K562 (cell line): ENCODE measurements around the gene JPH3. TPM values are rescaled to one million over a fixed set of nuclear protein-coding genes. Genes with fewer than 3 reads are reported as not detected.

ENCODE experiments used
- ATAC-seq: fragments of 200-7000 bp; cut with Tn5 transposase; 3 replicates; pipeline ENCODE4 v1.9.1; 2020; ENCODE audit warnings: moderate library complexity
- BruUV-seq: library from RNA; stranded (reverse); fragments of 400-500 nt; replicated peaks from 2 replicates; lab custom pipeline; 2021; lab: Mats Ljungman, UMichigan
- CTCF ChIA-PET: fragments of 300-600 bp; formaldehyde crosslinking; extraction: SDS; loops from one replicate; lab custom pipeline; 2021; ENCODE audit warnings: low intra/inter-chr PET ratio; lab: Yijun Ruan, JAX
- POLR2A ChIA-PET: fragments of 300-600, 350-650 bp; sonication (Branson Sonifier 250); formaldehyde crosslinking; extraction: SDS; loops from one replicate; lab custom pipeline; 2021; ENCODE audit warnings: antibody characterized with exemption, inconsistent platforms; lab: Yijun Ruan, JAX
- DNase-seq, 4 experiments: peaks; one replicate each; pipeline versions ENCODE4 v3.0.0 to v3.0.0-alpha.2; 2011 to 2018; ENCODE audit warnings: low spot score in 3 of 4, mixed read lengths in 3 of 4; ENCODE audit errors: extremely low read depth in 1 of 4
- FAIRE-seq: peaks from 2 replicates; lab custom pipeline; 2011; peaks lifted over from hg19 to GRCh38; lab: Jason Lieb, UNC
- H2AFZ ChIP-seq: 2 replicates; pipeline ENCODE4 v1.6.0; 2011; ENCODE audit warnings: low read depth, low read length, control low read depth, inconsistent platforms
- H3K27ac ChIP-seq: fragments of 200-600 bp; 3 replicates; pipeline ENCODE4 v1.8.0; 2011; ENCODE audit warnings: low read depth, mild to moderate bottlenecking, control low read depth, inconsistent platforms, low read length, moderate library complexity, mixed read lengths; ENCODE audit errors: extremely low read depth
- H3K27me3 ChIP-seq, 2 experiments: fragments of 300-600 bp in 1 of 2; 2 replicates in 1 of 2; 3 replicates in 1 of 2; pipeline versions ENCODE4 v1.6.0 to v1.8.0; 2011; ENCODE audit warnings: inconsistent platforms in 2 of 2, low read length in 2 of 2, mild to moderate bottlenecking in 1 of 2, mixed read lengths in 1 of 2, moderate library complexity in 1 of 2; ENCODE audit not compliant: control insufficient read depth in 2 of 2, insufficient read depth in 2 of 2
- H3K36me3 ChIP-seq: fragments of 300-600 bp; 3 replicates; pipeline ENCODE4 v1.8.0; 2011; ENCODE audit warnings: mild to moderate bottlenecking, low read length, inconsistent platforms; ENCODE audit not compliant: control insufficient read depth, insufficient read depth
- H3K4me1 ChIP-seq, 2 experiments: fragments of 200-600 bp in 1 of 2; replicated peaks in 1 of 2; 2 replicates in 1 of 2; 3 replicates in 1 of 2; pipeline versions ENCODE4 v1.5.1 to v1.8.0; 2011; ENCODE audit warnings: inconsistent platforms in 2 of 2, low read length in 2 of 2, mild to moderate bottlenecking in 1 of 2, mixed read lengths in 1 of 2, moderate library complexity in 1 of 2; ENCODE audit not compliant: control insufficient read depth in 2 of 2, insufficient read depth in 2 of 2
- H3K4me2 ChIP-seq: 2 replicates; pipeline ENCODE4 v1.6.1; 2011; ENCODE audit warnings: low read length, control low read depth, inconsistent platforms, mixed read lengths; ENCODE audit not compliant: insufficient read depth
- H3K4me3 ChIP-seq: fragments of 200-600 bp; sonication (generic), shearing (Covaris generic); 2 replicates; pipeline ENCODE4 v1.5.1; 2016; ENCODE audit warnings: control low read depth, inconsistent platforms
- H3K79me2 ChIP-seq: fragments of 200-600 bp; 3 replicates; pipeline ENCODE4 v1.8.0; 2011; ENCODE audit warnings: low read length, inconsistent platforms; ENCODE audit not compliant: control insufficient read depth, insufficient read depth
- H3K9ac ChIP-seq, 2 experiments: 2 replicates each; pipeline versions ENCODE4 v1.6.0 to v1.6.1; 2011; ENCODE audit warnings: low read depth in 2 of 2, low read length in 2 of 2, control low read depth in 1 of 2, inconsistent platforms in 1 of 2, mild to moderate bottlenecking in 1 of 2, mixed read lengths in 1 of 2; ENCODE audit not compliant: insufficient read depth in 1 of 2
- H3K9me1 ChIP-seq: one replicate; pipeline ENCODE4 v1.6.0; 2011; ENCODE audit warnings: inconsistent platforms, mild to moderate bottlenecking, low read length, moderate library complexity; ENCODE audit not compliant: control insufficient read depth, insufficient read depth
- H3K9me3 ChIP-seq: replicated peaks from 2 replicates; pipeline ENCODE4 v1.5.1; 2011; ENCODE audit warnings: low read depth, low read length, inconsistent platforms; ENCODE audit not compliant: control insufficient read depth, insufficient read depth
- H4K20me1 ChIP-seq: replicated peaks from 2 replicates; pipeline ENCODE4 v1.6.1; 2011; ENCODE audit warnings: low read length, inconsistent platforms, mixed read lengths; ENCODE audit not compliant: control insufficient read depth, insufficient read depth
- ARID2 ChIP-seq: fragments of 450-650 bp; IDR thresholded peaks from 2 replicates; pipeline ENCODE4 v1.6.1; 2017; ENCODE audit warnings: antibody characterized with exemption, mild to moderate bottlenecking
- E2F4 ChIP-seq: sonication (generic); formaldehyde crosslinking; IDR thresholded peaks from 2 replicates; pipeline ENCODE4 v1.8.0; 2022; ENCODE audit warnings: mild to moderate bottlenecking, low read depth, missing genetic modification reagents
- ELF4 ChIP-seq: fragments of 450-650 bp; formaldehyde crosslinking; IDR thresholded peaks from 2 replicates; pipeline ENCODE4 v1.4.0; 2022; ENCODE audit warnings: missing genetic modification characterization
- HDGF ChIP-seq: fragments of 450-650 bp; IDR thresholded peaks from 2 replicates; pipeline ENCODE4 v1.6.1; 2016
- HMGN3 ChIP-seq: IDR thresholded peaks from 2 replicates; pipeline ENCODE4 v1.6.1; 2011; ENCODE audit warnings: borderline replicate concordance, low read depth, mild to moderate bottlenecking, mixed read lengths, low read length; ENCODE audit not compliant: insufficient read length; ENCODE audit errors: extremely low read depth
- HOXB6 ChIP-seq: fragments of 250-450 bp; sonication (Bioruptor Pico); IDR thresholded peaks from 2 replicates; pipeline ENCODE4 v1.5.1; 2022; ENCODE audit warnings: mild to moderate bottlenecking, borderline replicate concordance
- IRF2 ChIP-seq: sonication (generic); formaldehyde crosslinking; IDR thresholded peaks from 2 replicates; pipeline ENCODE4 v1.8.1; 2022; ENCODE audit warnings: mild to moderate bottlenecking, missing genetic modification reagents
- MAFF ChIP-seq: IDR thresholded peaks from 2 replicates; pipeline ENCODE4 v1.6.1; 2012; ENCODE audit warnings: low read length, improper control_type of control experiment
- MTA2 ChIP-seq: fragments of 450-650 bp; IDR thresholded peaks from 2 replicates; pipeline ENCODE4 v1.6.1; 2016; ENCODE audit warnings: low read depth
- MXI1 ChIP-seq: IDR thresholded peaks from 2 replicates; pipeline ENCODE4 v1.6.1; 2011; ENCODE audit warnings: low read depth, mild to moderate bottlenecking, improper control_type of control experiment, low read length
- POLR2H ChIP-seq: IDR thresholded peaks from 2 replicates; pipeline ENCODE4 v1.6.1; 2016; ENCODE audit warnings: missing genetic modification characterization, low read depth, mild to moderate bottlenecking, control low read depth, missing compliant biosample characterization, moderate library complexity
- TBP ChIP-seq: optimal IDR thresholded peaks from 2 replicates; pipeline ENCODE3; 2011; ENCODE audit warnings: low read depth, low read length, improper control_type of control experiment
- ZBED1 ChIP-seq: IDR thresholded peaks from 2 replicates; pipeline ENCODE4 v1.6.1; 2014
- ZBTB11 ChIP-seq, 3 experiments: fragments of 200-800 bp in 1 of 3; fragments of 250-450 bp in 1 of 3; fragments of 450-650 bp in 1 of 3; sonication (Bioruptor Pico) in 1 of 3; sonication (Bioruptor generic) in 1 of 3; formaldehyde crosslinking in 1 of 3; IDR thresholded peaks; 2 replicates each; pipeline versions ENCODE4 v1.6.1 to v1.8.0; 2016 to 2022; ENCODE audit warnings: mild to moderate bottlenecking in 2 of 3, missing genetic modification characterization in 2 of 3, missing compliant biosample characterization in 1 of 3, moderate library complexity in 1 of 3
- ZNF282 ChIP-seq: sonication (generic); formaldehyde crosslinking; IDR thresholded peaks from 2 replicates; pipeline ENCODE4 v1.8.1; 2023; ENCODE audit warnings: missing genetic modification reagents
- ZNF57 ChIP-seq: fragments of 450-650 bp; formaldehyde crosslinking; IDR thresholded peaks from 2 replicates; pipeline ENCODE4 v1.4.0; 2020; ENCODE audit warnings: mild to moderate bottlenecking, moderate library complexity
- WGBS: fragments of 100-300 bp; shearing (Covaris generic); methylation state at CpG from one replicate; pipeline ENCODE4 v1.1.6; 2016; ENCODE audit warnings: low coverage, mixed read lengths; ENCODE audit not compliant: insufficient coverage; ENCODE audit errors: missing lambda C conversion rate; 5-methylcytosine and 5-hydroxymethylcytosine counted together
- in situ Hi-C: fragments of 300-500 bp; cut with MboI; formaldehyde crosslinking; loops from 4 replicates; pipeline ENCODE4 v1.15.0; 2018; ENCODE audit warnings: inconsistent platforms, mixed read lengths
- intact Hi-C: fragments of 100-400 bp; cut with micrococcal nuclease; formaldehyde crosslinking; loops from 2 replicates; pipeline ENCODE4 v1.14.2; 2022
- polyA plus RNA-seq, 8 experiments: library from polyadenylated mRNA; depleted of rRNA in 4 of 8; stranded (reverse) in 5 of 8; unstranded in 3 of 8; fragments of >200 nt; fragmentation: Nextera tagmentation in 2 of 8; fragmentation: Illumina TruSeq in 1 of 8; extraction: Ambion mirVana in 2 of 8; extraction: Trizol in 1 of 8; gene quantifications; 2 replicates each; pipeline versions ENCODE4 v1.2.1 to v1.2.3, GENCODE V29; 2011 to 2014; ENCODE audit warnings: inconsistent platforms in 1 of 8, missing spikeins in 1 of 8
- total RNA-seq, 7 experiments: library from RNA; depleted of rRNA in 6 of 7; stranded (reverse); fragments of >200 nt in 6 of 7; fragmentation: Illumina TruSeq in 2 of 7; extraction: Trizol in 2 of 7; gene quantifications; 2 replicates each; pipeline versions ENCODE4 v1.2.1 to v1.2.3, GENCODE V29; 2011 to 2021; ENCODE audit warnings: low replicate concordance in 1 of 7

JPH3 gene
- total and polyA plus RNA-seq, 9 of the 15 experiments (the other 6 are each of a cell fraction or from before 2014, with no cell fraction given), result 0.01 TPM; not detected in 8

- no peak overlapping the region for H2AFZ ChIP-seq
- H3K36me3 ChIP-seq, result no peaks in the 10 kb centered on the region
- H3K79me2 ChIP-seq, result no peaks in the 10 kb centered on the region
- no peak overlapping the region for H3K27ac ChIP-seq
- no peak for ATAC-seq
- ChIA-PET POLR2A (no interaction called here), CTCF (no interaction called here)
- H3K9me1 ChIP-seq, result no peaks in the 10 kb centered on the region
- no peak for DNase-seq
- peaks cover 18% of the 10 kb centered on the region for H4K20me1 ChIP-seq
- BruUV-seq, result no TSS peak
- TF ChIP-seq ZBTB11 (CRISPR knock-in tag; IDR thresholded peaks at IDR 0.05), result no peak
- TF ChIP-seq ELF4 (CRISPR knock-in tag), result no peak
- no peak for TF ChIP-seq E2F4
- TF ChIP-seq POLR2H (tag), result no peak
- TF ChIP-seq ZBED1, result no peak
- TF ChIP-seq MTA2, result no peak
- TF ChIP-seq TBP, result no peak
- no peak for TF ChIP-seq ZNF282
- TF ChIP-seq ZNF57 (CRISPR knock-in tag), result no peak
- no peak for TF ChIP-seq MAFF
- no peak for TF ChIP-seq HOXB6 (CRISPR knock-in tag)
- TF ChIP-seq IRF2 (CRISPR knock-in tag), result no peak
- TF ChIP-seq HDGF, result no peak
- TF ChIP-seq HMGN3, result no peak
- no peak for TF ChIP-seq MXI1
- TF ChIP-seq ARID2, result no peak
- H3K9ac ChIP-seq, result no peak overlapping the region
- FAIRE-seq, result no peak
- H3K4me2 ChIP-seq, result no peak overlapping the region
- in situ Hi-C loops (no loop called here), intact Hi-C loops (no loop called here)
- H3K4me1 ChIP-seq, result peaks cover 0 to 20% of the 10 kb centered on the region in 2 experiments; a peak in 1 of 5 replicates
- peaks cover 45 to 76% of the 10 kb centered on the region in 2 experiments for H3K27me3 ChIP-seq
- no peaks in the 10 kb centered on the region for H3K9me3 ChIP-seq
- 7% methylated on average over 14 of the region's 14 CpGs for WGBS
- H3K4me3 ChIP-seq, result no peak overlapping the region
Measured at GRCh38 chr16:87656328-87656727, 54.0 kb downstream of the JPH3 start.
